Ureter (tissue), 1 donor: Measurements from ENCODE around the gene AAMP. TPM values are rescaled to one million over a fixed set of nuclear protein-coding genes. Genes with fewer than 3 reads are reported as not detected.

Experiments
- DNase-seq: peaks from one replicate; pipeline ENCODE4 v3.0.0-alpha.2; 2020; ENCODE audit warnings: low spot score
- total RNA-seq: library from RNA; stranded (reverse); gene quantifications from one replicate; pipeline ENCODE4 v1.2.4, GENCODE V29; 2023
- donor health status: DM: yes; HTN: yes; CAD: no.

AAMP gene
- total RNA-seq, 1 donor from 2014 or later = 82.0 TPM

GRCh38 chr2:218223046-218223445 is 46.9 kb downstream of the AAMP start:
- DNase-seq = no peak

GRCh38 chr2:218221000-218221399 is 48.9 kb downstream of the AAMP start:
- DNase-seq = no peak

GRCh38 chr2:218219934-218220333 is 50.0 kb downstream of the AAMP start:
- DNase-seq = no peak

GRCh38 chr2:218218268-218219185 is 51.4 kb downstream of the AAMP start:
- no peak for DNase-seq

GRCh38 chr2:218217360-218218267 is 52.3 kb downstream of the AAMP start:
- DNase-seq = peak; percentile 80

GRCh38 chr2:218216674-218217359 is 53.1 kb downstream of the AAMP start, which contains the start of gene ARPC2:
Gene ARPC2 (plus strand): TSS chr2:218217189. CDS start chr2:218217471, 282 bp downstream.
- peak; percentile 96 for DNase-seq

GRCh38 chr2:218216336-218216673 is 53.6 kb downstream of the AAMP start:
- DNase-seq = no peak

Other genes starting within 250 kb of the AAMP start
- 5.6 TPM for gene RUFY4, start 200.9 kb downstream of the AAMP start, total RNA-seq
- 7.7 TPM for gene CXCR2, start 144.1 kb downstream of the AAMP start, total RNA-seq
- gene CXCR1, start 103.2 kb downstream of the AAMP start, total RNA-seq = not detected
- gene ARPC2, start 52.9 kb downstream of the AAMP start, total RNA-seq = 520 TPM
- gene GPBAR1, start 9.1 kb downstream of the AAMP start, total RNA-seq = 1.5 TPM
- 66.2 TPM for gene PNKD, start 382 bp upstream of the AAMP start, total RNA-seq
- 256 TPM for gene TMBIM1, start 22.4 kb upstream of the AAMP start, total RNA-seq
- gene CATIP, start 86.7 kb upstream of the AAMP start, total RNA-seq = not detected
- gene SLC11A1, start 112.1 kb upstream of the AAMP start, total RNA-seq = 16.5 TPM
- 153 TPM for gene CTDSP1, start 129.7 kb upstream of the AAMP start, total RNA-seq
- gene VIL1, start 149.0 kb upstream of the AAMP start, total RNA-seq = not detected